ENCODE results near the gene PAK1.

PAK1 gene

DNA sequence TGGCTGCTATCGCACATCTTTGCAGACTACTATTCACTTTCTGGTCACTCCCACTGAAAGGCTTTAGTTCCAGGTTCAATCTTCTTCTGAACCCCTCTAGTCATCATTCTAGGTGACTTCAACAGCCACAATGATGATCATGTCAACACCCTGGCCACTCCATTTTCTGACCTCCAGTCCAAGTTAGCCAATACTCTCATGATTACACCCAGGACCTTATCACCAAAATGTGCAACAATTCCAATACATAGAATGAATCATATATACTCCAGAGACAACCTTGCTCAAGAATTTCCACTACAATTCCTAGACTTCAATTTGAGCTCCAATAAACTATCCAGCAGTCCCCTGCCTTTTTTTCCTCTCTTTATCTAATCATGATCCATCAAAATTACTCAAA, 70.7 kb downstream of the PAK1 start:
- TF ChIP-seq CTCF (IDR thresholded peaks at IDR 0.05; ENCODE audit: low read length, missing control alignments) = no peak
- peak; percentile 44 for DNase-seq (ENCODE audit: low read depth)

GRCh38 chr11:77402218-77402556, 71.7 kb downstream of the PAK1 start:
- TF ChIP-seq CTCF (IDR thresholded peaks at IDR 0.05; ENCODE audit: low read length, missing control alignments) = no peak
- no peak overlapping the region for H3K4me3 ChIP-seq (replicated peaks; ENCODE audit: low read depth, low read length)
- no peak for DNase-seq (ENCODE audit: low read depth)

More for the DNA sequence above, 70.7 kb downstream of the PAK1 start:
- no peak overlapping the region for H3K4me3 ChIP-seq (replicated peaks; ENCODE audit: low read depth, low read length)

- DNase-seq (ENCODE audit: low read depth) = no peak
- H3K4me3 ChIP-seq (replicated peaks; ENCODE audit: low read depth, low read length) = no peak overlapping the region
- no peak for TF ChIP-seq CTCF (IDR thresholded peaks at IDR 0.05; ENCODE audit: low read length, missing control alignments)
Observed at GRCh38 chr11:77401486-77402217, 72.2 kb downstream of the PAK1 start.

DNA sequence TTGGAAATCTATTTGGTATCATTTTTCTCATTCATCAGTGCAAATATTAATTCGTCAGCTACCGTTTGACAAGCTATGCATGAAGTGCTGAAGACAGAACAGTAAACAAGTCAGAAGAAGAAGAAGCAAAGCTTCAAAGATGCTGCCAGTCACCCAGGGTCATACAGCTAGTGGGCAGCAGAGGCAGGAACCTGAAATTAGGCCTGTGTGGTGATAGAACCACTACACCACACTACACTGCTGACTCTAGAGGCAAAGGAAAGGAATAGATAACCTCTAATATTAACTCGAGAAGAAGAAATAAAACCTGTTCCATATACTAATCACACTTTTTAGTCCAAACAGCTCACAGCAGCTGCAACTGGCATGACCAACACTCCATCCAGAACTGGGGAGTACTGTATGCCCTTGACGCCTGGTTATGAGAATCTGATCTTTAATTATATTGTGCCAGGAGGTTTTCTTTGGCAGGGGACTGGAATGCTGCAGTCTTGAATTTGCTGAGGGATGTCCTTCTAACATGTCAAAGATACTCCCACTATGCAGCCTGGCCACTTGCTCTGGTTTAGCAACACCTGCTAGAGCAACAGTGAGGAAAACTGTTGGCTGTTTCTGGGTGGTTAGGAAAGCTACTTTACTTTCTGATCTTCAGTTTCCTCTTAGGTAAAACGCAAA, 73.0 kb downstream of the PAK1 start:
- no peak for TF ChIP-seq CTCF (IDR thresholded peaks at IDR 0.05; ENCODE audit: low read length, missing control alignments)
- DNase-seq (ENCODE audit: low read depth) = no peak
- no peak overlapping the region for H3K4me3 ChIP-seq (replicated peaks; ENCODE audit: low read depth, low read length)

GRCh38 chr11:77400271-77400670, 73.6 kb downstream of the PAK1 start:
- no peak overlapping the region for H3K4me3 ChIP-seq (replicated peaks; ENCODE audit: low read depth, low read length)
- DNase-seq (ENCODE audit: low read depth) = no peak
- no peak for TF ChIP-seq CTCF (IDR thresholded peaks at IDR 0.05; ENCODE audit: low read length, missing control alignments)

- no peak overlapping the region for H3K4me3 ChIP-seq (replicated peaks; ENCODE audit: low read depth, low read length)
- DNase-seq (ENCODE audit: low read depth) = no peak
- TF ChIP-seq CTCF (IDR thresholded peaks at IDR 0.05; ENCODE audit: low read length, missing control alignments) = no peak
Observed at GRCh38 chr11:77397631-77398030, 76.3 kb downstream of the PAK1 start.

- no peak overlapping the region for H3K4me3 ChIP-seq (replicated peaks; ENCODE audit: low read depth, low read length)
- TF ChIP-seq CTCF (IDR thresholded peaks at IDR 0.05; ENCODE audit: low read length, missing control alignments) = no peak
- no peak for DNase-seq (ENCODE audit: low read depth)
Observed at GRCh38 chr11:77396911-77397310, 77.0 kb downstream of the PAK1 start.
